NCI-H510A treated with DMSO at 0.1 percent for 48 hours (cell line): ENCODE measurements around the gene EHD3.
"Not testable (repeated sequence)": the region's sequence is repeated elsewhere in the genome, so short reads cannot be mapped to it uniquely, and the experiment has no call there.

Source experiments
- DNase-seq: peaks from one replicate; lab custom pipeline; 2025; lab: John Stamatoyannopoulos, UW

EHD3 gene

GRCh38 chr2:31256611-31257382, 22.8 kb downstream of the EHD3 start:
- DNase-seq = peak; percentile 45

GRCh38 chr2:31258351-31258750, 24.4 kb downstream of the EHD3 start:
- no peak for DNase-seq

DNA sequence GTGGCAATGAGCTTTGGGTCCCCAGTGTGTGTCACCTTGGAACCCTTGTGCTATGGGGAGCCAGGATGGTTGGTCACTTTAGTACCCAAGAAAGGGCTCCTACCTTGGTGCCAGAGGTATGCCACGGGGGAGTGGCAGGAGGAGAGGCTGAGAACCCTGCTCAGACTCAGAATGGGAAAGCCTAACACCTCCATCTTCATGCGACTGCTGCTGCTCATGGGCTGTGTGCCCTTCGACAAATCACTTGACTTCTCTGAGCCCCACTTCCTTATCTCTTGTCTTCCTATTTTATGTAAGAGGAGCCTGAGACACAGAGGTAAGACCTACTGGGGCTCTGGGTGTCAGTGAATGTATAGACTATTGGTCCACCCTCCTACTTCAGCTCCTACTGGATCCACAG, 25.1 kb downstream of the EHD3 start:
- DNase-seq = no peak

- DNase-seq = no peak
Observed at GRCh38 chr2:31260870-31261269, 26.9 kb downstream of the EHD3 start.

- no peak for DNase-seq
Observed at GRCh38 chr2:31263636-31264190, 29.8 kb downstream of the EHD3 start.

DNA sequence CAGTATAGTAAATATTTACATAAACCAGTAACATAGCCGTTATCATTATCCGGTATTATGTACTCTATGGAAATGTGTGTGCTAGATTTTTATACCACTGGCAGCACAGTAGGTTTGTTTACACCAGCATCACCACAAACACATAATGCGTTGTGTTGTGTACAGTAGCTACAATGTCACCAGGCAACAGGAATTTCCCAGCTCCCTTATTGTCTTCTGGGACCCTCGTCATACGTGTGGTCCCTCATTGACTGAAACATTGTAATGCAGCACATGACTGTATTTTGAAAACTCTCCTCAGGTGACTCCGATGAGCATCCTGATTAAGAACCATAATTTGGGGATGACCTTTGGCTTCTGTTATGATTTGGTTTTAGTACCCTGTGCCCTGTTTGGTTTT, 31.3 kb downstream of the EHD3 start:
- DNase-seq = no peak

GRCh38 chr2:31266804-31267203, 32.9 kb downstream of the EHD3 start:
- DNase-seq = no peak

DNA sequence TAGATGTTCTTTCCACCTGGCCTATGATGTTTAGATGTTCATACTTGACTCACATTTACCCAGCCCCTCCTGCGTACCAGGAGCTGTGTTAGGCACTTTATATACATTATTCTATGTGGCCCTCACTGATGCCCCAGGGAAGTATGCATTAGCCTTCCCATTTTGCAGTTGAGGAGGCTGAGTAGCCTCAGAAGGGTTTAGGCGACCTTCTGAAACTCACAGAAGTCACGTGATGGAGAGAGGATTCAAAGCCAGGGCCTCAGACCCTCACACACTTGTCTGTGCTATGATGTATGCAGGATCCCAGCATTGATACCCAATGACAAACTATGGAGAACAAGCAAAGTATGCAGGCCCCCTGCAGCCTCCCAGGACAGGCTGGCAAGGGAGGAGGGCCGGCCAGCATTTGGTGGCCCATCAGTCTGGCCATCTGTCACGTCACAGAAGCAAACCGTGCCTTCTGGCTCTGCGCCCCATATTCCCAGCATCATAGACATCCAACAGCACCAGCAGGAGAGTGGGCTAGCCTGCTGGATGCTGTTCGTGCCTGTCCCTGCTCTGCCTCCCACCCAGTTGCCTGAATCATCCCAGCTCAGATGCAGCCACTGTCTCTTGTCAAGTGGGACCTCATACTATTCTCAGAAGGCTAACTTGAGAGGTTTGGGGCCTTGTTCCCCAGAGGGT, 33.6 kb downstream of the EHD3 start:
- no peak for DNase-seq

DNA sequence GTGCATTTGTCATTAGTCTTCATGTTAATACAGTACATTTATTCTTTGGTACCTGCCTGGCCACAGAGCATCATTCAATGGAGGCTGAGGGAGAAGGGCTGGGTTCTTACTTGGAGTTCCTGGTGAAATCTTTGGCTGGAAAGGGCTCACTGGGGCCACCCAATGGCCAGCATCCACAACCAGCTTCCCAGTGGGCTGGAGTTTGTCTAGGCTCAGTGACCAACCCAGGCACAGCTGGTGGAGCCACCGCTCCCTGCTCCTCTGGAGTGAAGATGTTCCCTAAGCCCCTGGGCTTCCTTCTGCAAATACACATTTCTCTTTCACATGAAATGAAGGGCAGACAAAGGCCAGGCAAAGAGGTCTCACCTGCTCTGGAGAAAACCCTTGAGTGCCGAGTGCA, 34.4 kb downstream of the EHD3 start:
- DNase-seq = no peak

GRCh38 chr2:31269087-31269486, 35.1 kb downstream of the EHD3 start:
- DNase-seq = no peak

DNA sequence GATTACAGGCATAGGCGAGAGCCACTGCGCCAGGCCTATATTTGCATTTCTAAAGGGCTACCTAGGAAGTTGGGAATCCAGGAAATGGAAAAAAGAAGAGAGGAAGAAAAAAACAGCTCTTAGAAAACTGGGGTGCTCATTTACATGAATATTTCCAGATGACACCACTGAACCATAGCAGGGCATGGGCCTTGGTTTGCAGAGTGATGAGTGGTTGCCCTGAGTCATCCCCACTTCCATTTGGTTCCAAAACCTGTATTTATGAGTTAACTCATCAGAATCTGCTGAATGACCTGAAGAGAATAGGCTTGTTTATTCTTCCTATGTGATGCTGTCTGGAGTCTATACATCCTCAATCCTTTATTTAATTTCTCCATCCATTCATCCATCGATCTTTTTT, 36.2 kb downstream of the EHD3 start:
- DNase-seq = no peak

GRCh38 chr2:31270822-31271231, 36.9 kb downstream of the EHD3 start:
- no peak for DNase-seq

- DNase-seq = no peak
Observed at GRCh38 chr2:31271851-31272267, 37.9 kb downstream of the EHD3 start.

DNA sequence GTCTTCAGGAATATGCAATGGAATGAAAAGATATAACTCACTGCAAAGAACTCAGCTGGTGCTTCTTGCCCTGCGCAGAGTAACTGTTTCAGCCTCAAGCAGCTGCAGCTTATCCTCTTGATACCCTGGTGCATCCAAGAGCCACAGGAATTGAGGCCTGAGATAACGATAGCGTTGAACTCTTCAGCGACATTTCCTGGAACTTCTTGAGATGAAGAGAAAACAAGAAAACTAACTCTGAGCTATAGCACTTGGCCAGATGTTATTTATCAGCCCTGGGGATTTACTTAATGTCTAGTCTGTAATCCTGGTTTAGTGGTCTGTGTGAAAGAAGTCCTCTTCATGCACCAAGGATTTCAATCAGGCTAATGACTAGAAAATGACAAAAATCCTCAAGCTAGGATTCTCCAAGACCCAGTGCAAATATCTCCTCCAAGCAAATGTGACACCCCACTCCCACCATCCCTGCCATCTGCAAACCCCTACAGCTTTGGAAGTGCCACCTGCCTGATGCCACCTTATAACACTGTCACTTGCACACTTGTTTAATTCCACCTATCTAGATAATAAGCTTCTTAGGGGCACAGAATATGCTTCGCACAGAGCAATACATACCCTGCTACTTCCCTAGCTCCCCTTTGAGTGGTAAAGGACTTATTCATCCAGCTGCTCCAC, 40.6 kb downstream of the EHD3 start:
- DNase-seq = no peak

DNA sequence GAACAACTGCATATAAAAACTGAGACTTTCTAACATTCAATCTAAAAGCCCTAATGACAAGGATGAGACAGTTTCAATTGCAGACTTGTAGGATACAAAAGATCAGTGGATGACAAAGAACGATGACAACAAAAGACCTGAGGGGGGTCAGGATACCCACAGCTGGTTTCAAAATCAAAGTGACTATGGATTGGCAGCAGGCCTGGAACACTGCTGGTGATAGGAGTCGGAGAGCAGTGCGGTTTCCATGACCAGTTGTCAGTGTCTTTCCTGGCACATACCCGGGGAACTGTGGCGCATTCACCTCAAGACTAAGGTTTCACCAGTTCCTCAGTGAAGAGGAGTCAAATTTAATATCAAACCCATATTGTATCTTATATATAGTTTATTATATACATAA, 42.0 kb downstream of the EHD3 start:
- DNase-seq = no peak

GRCh38 chr2:31277621-31278020, 43.7 kb downstream of the EHD3 start:
- no peak for DNase-seq

DNA sequence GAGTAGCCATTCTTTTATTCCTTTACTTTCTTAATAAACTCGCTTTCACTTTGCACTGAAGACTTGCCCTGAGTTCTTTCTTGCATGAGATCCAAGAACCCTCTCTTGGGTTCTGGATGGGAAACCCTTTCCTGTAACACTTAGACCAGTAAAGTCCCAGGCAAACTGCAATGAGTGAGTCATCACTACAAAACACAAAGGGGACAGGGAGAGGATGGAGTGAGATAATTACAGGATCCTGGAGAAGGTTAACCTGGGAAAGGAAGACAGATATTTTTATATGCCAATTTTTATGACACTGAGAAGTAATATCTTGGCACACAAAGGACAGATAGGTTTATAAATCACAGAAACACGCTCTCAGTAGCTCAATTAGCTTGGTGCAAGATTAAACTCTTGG, 48.7 kb downstream of the EHD3 start:
- DNase-seq = no peak

GRCh38 chr2:31283193-31283919, 49.4 kb downstream of the EHD3 start:
- not testable (repeated sequence) for DNase-seq

GRCh38 chr2:31284107-31284506, 50.2 kb downstream of the EHD3 start:
- no peak for DNase-seq

DNA sequence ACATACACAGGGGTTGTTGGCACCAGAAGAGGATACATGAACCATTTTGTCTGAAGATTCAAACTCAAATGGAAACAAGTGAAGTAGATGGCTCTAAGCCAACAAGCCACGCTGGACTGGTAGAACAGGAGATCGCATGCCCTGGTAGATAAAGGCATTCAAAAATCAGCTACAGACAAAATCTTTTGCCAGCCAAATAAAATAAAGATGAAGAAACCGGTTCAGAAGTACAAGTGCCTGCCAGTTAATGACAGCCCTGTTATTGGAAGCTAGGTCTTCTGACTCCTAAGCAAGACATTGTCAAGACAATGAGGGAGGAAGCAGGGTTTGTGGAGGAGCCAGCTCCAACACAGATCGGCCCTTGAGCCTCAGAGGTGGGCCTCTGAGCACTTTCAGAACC, 52.3 kb downstream of the EHD3 start:
- no peak for DNase-seq

DNA sequence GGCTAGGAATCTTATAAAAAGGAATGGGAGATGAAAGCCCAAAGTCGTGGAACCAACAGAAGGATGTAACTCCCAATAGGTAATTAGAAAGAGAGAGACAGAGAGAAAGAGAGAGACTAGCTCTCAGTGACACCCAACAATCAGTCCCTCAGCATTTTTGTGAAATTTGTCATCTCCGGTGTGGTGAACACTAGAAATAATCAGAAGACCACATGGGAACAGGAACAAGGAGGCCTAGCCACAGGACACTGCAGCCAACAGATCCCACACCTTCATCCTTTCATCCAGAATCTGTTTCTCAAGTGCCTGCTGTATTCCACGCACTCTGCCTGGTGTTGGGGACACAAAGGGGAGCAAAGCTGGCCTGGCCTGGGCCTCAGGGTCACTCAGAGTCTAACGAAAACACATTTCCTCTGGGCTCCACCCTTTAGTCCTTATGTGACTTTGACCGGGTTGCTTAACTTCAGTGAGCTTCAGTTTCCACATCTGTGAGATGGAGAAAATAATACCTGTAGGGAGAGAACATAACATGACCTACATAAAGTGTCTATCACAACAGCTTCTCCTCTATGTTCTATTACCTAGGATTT, 53.1 kb downstream of the EHD3 start:
- DNase-seq = no peak

DNA sequence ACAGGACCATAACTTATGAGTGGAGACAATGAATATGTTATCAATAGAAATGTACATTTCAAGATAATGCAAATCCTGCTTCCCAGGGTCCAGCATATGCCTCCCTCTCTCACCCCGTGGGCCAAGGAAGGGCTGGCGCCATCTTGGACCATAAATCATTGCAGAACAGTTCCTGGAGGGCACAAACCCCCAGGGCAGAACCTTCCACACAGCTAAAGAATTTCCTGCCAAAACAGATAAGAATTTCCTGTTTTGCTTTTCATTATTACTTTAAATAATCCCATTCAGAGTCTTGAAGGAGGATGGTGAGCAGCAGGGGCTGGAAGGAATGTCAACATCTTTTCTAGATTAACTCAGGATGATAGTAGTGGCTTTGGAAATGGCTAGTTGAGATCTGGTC, 53.7 kb downstream of the EHD3 start:
- DNase-seq = no peak
